Hematopoietic multipotent progenitor cell (in vitro differentiated cells): ENCODE data around the gene OSBPL3. TPM values are rescaled to one million over a fixed set of nuclear protein-coding genes. Genes with fewer than 3 reads are reported as not detected.
"Not testable (repeated sequence)": the region's sequence is repeated elsewhere in the genome, so short reads cannot be mapped to it uniquely, and the experiment has no call there.

Experiments used
- DNase-seq, 3 donors: peaks; one replicate each; pipeline ENCODE4 v3.0.0-alpha.2; 2011 to 2015; ENCODE audit warnings: low read depth in 2 of 3, low spot score in 2 of 3
- total RNA-seq: library from RNA; depleted of rRNA; stranded (reverse); fragments of >200 nt; gene quantifications from one replicate; pipeline ENCODE4 v1.2.3, GENCODE V29; 2012

The OSBPL3 gene
- total RNA-seq, 1 donor, result 8.1 TPM

GRCh38 chr7:24922099-24922773, 57.7 kb downstream of the OSBPL3 start:
- DNase-seq, result no peak

DNA sequence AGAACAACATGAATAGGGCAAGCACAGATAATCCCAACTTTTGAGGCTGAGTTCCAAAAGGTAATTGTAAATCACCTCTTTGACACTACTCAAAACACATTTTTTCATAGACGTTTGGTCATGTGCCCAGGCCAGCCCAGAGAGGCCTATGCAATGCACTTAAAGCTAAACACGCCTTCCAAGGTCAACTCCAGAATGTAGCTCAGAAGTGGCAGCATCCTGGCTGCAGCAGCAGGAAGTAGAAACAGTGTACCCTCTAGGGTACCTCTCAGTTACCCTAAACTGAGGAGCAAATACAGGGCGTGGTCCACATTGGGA, 58.7 kb downstream of the OSBPL3 start:
- DNase-seq, result no peak

GRCh38 chr7:24920451-24921361, 59.3 kb downstream of the OSBPL3 start:
- DNase-seq, result no peak

- no peak for DNase-seq
Measured at GRCh38 chr7:24917510-24918239, 62.3 kb downstream of the OSBPL3 start.

DNA sequence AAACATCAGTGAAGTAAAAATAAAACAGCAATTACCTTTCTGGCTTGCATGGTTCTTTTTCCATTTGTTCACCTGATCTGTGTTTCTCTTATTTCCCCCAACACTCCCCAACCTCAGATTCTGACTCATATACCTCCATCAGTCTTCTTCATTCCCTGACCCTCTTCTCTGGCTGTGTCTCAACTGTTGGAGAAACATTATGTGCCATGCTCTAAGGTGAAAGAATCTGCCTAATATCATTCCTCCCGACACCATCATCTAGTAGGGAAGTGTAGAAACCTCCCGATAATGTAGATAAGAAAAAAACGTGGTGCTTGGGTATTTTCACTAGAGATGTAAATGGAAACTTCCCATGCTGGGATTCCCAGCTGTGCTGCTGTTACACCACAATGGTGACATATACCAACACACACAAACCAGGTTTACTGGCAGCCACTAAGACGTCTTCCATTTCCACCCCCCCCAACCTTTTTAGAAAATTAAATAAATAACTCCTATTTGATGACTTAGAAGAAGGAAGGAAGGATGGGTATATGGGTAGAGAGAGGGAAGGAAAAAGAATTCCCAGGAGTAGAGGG, 63.4 kb downstream of the OSBPL3 start:
- DNase-seq, result no peak

DNA sequence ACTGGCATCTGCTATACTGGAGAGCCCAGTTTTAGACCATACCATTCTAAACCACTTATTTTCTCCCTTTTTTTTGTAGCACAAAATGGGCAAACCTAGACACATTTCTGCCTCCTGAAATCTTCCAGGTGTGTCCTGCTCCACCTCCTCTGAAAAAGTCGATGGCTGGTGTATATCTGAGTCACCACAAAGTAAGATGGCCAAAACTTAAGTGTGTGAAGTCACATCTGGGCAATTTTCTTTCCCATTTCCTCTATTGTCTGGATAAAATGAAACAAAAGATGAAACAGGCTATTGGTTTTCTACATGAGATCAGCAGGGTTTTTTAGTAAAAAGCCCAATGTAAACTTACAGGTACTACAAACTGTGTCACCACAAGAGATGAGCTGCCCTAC, 65.5 kb downstream of the OSBPL3 start:
- no peak for DNase-seq

DNA sequence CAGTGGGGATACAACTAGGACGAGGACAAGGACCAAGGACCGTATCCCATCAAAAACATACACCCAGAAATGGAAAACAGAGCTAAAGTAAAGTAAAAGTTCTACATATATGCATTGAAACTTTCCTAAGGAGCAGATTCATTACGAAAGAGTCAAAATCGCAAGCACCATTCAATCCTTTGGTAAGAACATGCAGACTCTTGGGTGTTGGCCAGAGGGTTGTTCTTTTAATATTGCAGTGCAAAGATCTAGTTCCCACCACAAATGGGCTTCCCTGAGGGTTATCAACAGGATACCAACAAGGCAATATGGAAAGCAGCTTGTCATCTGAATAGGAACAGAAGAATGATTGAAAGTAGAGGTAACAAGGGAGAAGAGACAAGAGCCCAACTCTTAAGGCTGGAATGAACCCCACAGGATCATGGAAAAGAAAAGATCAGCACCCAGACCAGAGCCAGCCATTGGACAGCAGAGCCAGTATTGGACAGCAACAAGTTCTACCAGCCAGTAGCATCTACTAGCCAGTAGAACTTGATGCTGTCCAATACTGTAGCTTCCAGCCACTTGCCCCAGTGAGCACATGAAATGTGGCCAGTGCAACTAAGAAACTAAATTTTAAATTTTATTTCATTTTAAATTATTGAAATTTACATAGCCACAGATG, 66.0 kb downstream of the OSBPL3 start:
- DNase-seq, result no peak

DNA sequence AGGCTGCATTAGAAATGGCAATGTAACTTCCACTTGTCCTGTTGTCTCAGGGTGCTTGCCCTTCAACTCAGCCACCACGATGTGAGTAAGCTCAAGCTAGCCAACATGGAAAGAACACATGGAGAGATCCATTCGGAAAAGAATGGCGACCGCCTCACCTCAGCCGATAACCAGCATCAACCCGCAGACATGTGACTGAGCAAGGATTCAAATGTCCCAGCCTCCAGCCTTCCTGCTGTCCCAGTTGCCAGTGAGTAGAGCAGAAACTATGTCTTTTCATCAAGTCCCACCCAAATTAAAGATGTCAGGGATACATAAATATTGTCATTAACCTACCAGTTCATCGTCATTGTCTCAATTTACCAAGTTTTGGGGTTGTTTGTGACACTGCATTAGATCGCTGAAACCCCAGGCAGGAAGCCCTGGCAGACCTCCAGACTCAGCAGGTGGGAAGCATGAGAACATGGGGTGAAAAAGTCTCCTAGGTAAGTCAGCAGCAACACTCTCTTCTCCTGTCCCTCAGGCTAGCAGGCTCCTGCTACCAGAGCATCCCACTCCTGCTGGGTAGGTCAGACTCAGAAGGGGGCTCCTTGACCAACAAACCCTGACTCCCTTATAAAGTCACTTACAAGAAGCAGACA, 67.0 kb downstream of the OSBPL3 start:
- no peak for DNase-seq

GRCh38 chr7:24912424-24912823, 67.6 kb downstream of the OSBPL3 start:
- DNase-seq, result no peak

- DNase-seq, result peak in 2 of 3 donors; percentile 53 to 89
Measured at GRCh38 chr7:24911213-24911603, 68.8 kb downstream of the OSBPL3 start.

GRCh38 chr7:24910551-24911212, 69.3 kb downstream of the OSBPL3 start:
- DNase-seq, result peak in 1 of 3 donors; percentile 38

DNA sequence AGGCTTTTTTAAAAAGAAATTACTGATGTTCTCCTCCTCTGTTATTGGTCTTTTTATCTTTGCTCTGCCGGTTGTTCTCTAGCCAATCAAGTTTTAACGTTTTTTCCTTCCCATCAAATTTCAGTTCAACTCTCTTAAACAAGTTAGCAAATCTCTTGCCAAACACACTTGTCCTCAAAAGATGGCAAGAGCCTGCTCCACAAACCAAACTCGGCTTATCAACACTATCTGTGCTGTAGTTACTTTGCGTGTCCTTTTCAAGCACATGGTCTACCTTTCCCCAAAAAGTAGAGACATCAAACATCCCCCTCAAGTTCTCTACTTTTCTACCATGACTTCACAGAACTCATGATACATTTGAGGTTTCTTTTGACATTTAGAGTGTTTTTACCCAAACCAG, 71.3 kb downstream of the OSBPL3 start:
- DNase-seq, result no peak

GRCh38 chr7:24908166-24908565, 71.8 kb downstream of the OSBPL3 start:
- DNase-seq, result no peak

GRCh38 chr7:24907311-24907886, 72.6 kb downstream of the OSBPL3 start:
- peak in 2 of 3 donors; percentile 48 to 67 for DNase-seq

GRCh38 chr7:24905996-24906770, 73.8 kb downstream of the OSBPL3 start:
- no peak for DNase-seq

DNA sequence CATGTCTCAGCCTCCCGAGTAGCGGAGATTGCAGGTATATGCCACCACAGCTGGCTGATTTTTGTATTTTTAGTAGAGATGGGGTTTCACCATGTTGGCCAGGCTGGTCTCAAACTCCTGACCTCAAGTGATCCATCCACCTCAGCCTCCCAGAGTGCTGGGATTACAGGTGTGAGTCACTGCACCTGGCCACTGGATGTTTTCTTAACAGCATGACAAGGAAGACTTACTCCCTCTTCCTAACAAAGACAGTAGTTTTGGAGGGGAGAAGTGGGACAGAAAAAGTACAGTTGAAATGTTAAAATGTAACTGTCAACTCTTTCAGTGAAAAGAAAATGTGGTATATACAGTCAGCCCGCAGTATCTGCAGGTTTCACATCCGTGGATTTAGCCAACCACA, 76.0 kb downstream of the OSBPL3 start:
- DNase-seq, result not testable (repeated sequence)

GRCh38 chr7:24903559-24903958, 76.4 kb downstream of the OSBPL3 start:
- no peak for DNase-seq

DNA sequence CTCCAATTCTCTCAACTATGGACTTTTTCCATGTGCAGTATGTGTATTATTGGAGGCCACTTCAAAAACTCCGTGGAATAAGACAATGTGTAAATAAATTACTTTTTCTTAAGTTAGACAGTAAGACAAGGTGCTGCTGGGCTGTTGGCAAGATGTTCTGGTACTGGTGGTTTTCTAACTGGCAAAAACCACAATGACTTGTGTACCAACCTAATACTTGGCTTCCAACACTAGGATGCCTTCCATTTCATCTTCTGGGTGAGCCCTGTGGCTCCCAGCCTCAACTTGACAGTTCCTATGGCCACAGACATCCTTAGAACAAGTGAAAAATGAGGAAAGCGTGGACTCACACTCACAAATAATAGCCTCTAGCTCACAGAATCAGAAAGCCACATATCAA, 77.0 kb downstream of the OSBPL3 start:
- peak in 1 of 3 donors; percentile 36 for DNase-seq
